ENCODE results near the gene MTMR2.

Gene MTMR2

DNA sequence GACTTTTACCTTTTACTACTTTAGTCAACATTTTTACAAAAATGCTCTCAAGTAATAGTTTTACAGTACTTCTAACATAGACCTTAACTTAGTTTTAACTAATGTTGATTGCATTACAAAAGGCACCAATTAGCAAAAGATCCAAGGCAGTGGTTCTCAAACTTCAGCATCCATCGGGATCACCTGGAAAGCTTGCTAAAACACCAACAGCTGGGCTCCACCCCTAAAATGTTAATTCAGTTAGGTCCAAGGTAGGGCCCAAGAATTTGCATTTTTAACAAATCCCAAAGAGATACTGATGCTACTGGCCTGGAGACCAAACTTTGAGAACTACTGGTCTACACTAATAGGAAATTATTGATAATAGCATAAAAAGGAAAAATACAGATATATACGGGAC lies 5.9 kb downstream of the MTMR2 start:
- no peak for DNase-seq (ENCODE audit: low read depth)

DNA sequence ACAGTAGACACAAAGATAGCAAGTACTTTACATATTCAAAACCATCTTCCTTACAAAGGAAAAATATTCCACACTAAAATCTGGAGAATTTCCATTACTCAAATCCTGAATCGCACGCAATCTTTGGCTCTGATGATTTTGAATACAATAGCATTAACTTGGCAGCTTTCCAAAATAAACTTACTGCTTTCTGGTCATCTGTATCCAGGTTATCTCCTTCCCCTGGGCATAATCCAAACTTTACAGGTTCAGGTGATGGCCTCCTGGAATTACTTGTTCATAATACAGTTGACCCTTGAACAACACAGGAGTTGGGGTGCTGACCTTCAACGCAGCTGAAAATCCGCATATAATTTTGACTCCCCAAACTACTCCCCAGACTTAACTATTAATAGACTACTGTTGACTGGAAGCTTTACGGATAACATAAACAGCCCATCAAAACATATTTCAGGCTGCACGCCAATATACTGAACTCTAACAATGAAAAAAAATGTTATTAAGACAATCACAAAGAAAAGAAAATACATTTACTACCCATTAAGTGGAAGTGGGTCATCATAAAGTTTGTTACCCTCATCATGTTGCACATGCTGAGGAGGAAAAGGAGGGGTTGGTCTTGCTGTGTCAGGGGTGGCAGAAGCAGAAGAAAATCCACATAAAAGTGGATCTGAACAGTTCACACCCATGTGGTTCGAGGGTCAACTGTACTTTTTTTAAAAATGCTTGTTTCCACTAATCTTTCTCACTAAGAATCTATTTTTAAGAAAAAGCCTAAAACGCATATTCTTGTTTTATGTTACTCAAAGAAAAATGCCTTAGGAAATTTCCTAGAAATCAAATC lies 6.5 kb downstream of the MTMR2 start:
- DNase-seq (ENCODE audit: low read depth) = no peak

DNA sequence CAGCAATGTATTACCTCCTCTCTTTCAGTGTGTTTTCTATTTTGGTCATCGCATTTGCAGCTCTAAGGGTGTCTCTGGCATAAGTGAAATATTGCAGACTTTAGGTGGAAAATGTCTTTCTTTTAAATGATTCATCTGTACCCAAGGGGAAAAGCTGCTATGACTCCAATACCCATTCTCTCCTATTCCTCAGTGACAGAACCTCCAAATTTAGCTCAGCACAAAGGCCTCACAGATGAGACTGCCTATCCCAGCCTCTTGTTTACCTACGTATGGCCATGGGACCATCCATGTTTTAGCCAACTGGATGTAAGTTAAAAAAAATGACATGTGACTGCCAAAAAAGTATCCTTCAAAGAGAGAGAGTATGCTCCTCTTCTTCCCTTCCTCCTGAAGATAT lies 7.9 kb downstream of the MTMR2 start:
- no peak for DNase-seq (ENCODE audit: low read depth)

GRCh38 chr11:95915051-95915450 lies 8.9 kb downstream of the MTMR2 start:
- DNase-seq (ENCODE audit: low read depth) = no peak

- no peak for DNase-seq (ENCODE audit: low read depth)
Observed at GRCh38 chr11:95913830-95914615, 9.9 kb downstream of the MTMR2 start.

GRCh38 chr11:95912902-95913560 lies 10.9 kb downstream of the MTMR2 start:
- DNase-seq (ENCODE audit: low read depth) = no peak

DNA sequence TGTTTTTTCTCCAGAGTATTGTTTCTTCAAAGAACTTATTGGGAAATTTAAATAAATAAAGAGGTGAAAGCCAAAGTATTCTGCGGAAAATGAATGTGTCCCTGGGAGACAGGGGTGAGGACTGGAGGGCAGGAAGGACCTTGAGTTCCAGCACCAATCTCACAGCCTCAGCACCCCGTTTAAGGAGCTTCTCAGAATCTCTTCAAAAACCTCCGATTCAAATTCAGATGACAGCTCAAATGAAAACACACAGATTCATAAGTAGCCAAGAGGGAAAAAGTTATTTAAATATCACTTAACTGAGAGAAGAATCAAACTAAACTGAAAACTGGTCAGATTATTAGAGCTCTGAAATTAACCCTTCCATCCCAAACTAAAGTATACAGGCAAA lies 12.5 kb downstream of the MTMR2 start:
- no peak for DNase-seq (ENCODE audit: low read depth)

DNA sequence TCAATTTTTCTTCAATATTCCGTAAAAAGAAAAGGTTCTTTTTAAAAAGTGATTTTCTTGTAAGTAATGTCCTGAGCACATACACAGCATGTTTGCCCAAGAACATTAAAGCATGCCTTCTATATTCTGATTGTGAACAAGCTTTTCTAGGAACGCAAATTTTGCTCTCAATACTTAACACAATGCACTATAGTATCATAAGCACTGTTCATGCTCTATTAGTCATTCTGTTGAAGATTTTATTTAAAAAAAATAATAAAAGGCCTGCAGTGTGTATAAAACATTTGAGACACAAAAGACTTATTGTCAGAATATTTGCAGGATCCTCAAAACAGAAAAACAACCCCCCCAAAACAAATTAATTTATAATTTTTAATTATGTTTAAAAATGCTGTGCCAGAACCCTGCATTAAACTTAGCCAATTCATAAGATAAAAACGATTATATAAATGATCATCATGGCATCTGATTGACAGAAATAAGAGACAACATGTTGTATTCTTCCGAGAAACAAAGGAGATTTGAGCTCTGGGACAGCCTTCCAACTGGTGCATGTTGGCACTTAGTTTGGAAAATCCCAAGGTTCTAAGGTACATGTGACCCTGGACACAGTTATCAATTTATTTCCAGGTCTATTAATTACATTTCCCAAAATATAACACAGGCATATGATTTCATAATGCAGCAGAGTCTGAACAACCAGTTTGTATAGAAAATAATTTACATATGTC lies 13.1 kb downstream of the MTMR2 start:
- DNase-seq (ENCODE audit: low read depth) = no peak

DNA sequence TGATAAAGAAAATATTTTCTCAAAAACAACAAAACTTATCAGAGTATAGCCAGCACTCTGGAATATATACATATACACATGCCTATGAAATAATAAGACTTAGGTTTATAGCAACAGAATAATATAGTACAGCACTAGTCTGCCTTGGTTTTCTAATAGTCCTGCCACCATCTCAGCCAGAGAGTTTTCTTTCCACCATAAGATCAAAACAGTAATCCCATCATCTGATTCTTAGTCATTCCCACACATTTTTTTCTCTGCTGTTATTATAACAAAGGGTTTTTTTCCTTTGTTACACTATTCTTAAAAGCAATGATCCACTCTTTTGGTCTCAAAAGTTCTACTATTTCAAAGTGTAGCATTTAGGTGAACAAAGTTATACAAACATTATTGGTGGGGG lies 15.1 kb downstream of the MTMR2 start:
- no peak for DNase-seq (ENCODE audit: low read depth)

DNA sequence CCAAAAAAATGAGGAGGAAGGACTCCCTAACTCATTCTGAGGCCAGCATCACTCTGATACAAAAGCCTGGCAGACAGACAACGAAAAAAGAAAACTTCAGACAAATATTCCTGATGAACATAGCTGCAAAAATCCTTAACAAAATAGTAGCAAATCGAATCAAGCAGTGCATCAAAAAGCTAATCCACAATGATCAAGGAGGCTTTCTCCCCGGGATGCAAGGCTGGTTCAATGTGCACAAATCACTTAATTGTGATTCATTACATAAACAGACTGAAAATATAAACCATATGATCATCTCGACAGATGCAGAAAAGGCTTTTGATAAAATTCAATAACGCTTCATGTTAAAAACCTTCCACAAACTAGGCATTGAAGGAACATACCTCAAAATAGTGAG lies 16.4 kb downstream of the MTMR2 start:
- no peak for DNase-seq (ENCODE audit: low read depth)

- no peak for DNase-seq (ENCODE audit: low read depth)
Observed at GRCh38 chr11:95904009-95904650, 19.8 kb downstream of the MTMR2 start.

DNA sequence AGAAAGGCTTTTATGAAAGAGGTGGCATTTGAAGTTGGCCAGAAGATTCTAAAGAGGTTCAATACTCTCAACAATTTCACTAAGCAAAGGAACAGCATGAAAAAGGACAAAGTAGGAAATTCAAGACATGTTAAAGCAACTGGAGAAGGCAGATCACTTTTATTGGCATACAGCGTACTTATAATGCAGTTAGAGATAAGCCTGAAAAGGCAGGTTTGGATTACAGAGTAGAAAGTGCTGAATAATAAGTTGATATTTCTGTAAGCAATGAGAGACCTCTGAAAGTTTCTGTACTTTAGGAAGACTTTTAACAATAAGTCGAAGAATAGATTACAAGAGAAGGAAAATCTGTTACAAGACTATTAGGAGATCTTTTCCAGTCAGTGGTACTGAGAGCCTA lies 25.1 kb downstream of the MTMR2 start:
- no peak for DNase-seq (ENCODE audit: low read depth)

DNA sequence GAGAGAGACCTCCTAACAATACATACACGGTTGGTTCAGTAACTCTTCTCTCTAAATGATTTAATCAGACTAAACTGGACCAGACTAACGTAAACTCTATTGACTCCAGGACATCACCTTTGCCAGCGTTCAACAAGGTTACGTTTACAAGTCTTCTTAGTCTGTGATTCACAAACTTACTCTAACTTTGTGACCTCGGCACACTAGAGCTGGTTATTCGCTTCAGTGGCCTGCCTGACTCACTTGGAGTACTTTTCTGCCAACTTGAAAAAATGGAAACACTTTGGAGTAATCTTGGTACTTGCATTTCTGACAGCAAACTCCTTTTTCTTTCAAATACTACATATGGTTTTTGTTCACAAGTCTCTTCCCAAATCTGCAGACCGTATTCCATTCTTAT lies 26.2 kb downstream of the MTMR2 start:
- no peak for DNase-seq (ENCODE audit: low read depth)

DNA sequence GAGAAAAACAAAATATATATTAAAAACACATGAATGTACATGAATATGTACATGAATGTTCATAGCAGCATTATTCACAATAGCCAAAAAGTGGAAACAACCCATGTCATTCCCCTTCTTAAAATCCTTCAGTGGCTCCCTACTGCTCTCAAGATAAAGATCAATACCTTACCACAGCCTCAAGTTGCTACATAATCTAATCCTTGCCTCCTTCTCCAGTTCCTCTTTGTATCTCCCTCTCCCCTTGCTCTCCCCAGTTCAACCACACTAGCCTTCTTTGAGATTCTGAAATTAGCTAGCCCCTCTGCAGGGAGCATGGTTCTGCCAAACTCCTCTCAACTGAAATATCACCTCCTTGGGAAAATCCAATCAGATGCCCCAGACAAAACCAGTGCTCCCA lies 28.1 kb downstream of the MTMR2 start:
- no peak for DNase-seq (ENCODE audit: low read depth)

- DNase-seq (ENCODE audit: low read depth) = no peak
Observed at GRCh38 chr11:95892892-95893570, 30.9 kb downstream of the MTMR2 start.

GRCh38 chr11:95892492-95892891 lies 31.4 kb downstream of the MTMR2 start:
- no peak for DNase-seq (ENCODE audit: low read depth)

DNA sequence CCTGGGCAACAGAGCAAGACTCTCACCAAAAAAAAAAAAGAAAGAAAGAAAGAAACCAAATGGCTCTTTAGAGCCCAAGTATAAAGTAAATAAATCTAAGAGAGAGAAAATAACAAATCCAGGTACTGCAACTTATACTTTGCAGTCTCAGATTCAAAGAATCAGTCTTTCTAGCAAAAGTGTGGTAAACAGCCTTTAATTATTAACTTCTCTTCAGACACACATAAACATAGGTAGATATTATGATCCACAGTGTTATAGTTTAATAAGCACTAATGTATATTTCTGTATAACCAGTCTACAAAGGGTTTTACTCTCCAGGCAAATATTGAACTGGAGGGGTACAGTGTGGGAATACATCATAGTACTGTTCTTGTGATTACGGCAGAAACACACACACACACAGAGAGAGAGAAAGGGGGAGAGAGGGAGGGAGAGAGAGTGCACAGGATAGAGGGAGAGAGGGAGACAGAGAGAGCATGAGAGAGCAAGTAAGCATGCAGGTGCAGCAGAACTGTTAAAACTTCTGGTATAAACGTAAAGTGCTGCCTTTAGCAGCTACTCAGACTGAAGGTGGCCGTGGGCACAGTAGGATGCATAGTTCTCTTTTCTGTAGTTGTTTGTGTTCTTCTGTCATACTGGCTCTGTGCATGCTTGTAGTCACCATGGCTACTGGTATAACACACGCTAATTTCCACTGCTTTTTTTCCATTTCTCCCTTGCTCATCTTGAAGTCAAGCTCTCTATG lies 32.3 kb downstream of the MTMR2 start:
- no peak for DNase-seq (ENCODE audit: low read depth)

DNA sequence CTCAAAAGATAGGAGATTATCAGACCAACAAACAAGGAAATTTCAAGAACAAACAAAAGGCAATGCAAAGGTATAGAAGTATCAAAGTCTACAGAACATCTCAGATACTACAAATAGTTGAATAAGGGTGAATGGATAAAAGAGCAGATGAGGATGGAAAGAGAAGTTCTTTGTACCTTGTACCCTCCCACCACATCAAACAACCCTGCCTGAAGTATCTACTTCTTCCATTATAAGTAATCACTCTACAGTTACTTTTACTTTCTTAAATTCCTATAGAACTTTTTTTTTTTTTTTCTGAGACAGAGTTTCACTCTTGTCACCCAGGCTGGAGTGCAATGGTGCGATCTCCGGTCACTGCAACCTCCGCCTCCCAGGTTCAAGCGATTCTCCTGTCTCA lies 35.1 kb downstream of the MTMR2 start:
- DNase-seq (ENCODE audit: low read depth) = no peak

DNA sequence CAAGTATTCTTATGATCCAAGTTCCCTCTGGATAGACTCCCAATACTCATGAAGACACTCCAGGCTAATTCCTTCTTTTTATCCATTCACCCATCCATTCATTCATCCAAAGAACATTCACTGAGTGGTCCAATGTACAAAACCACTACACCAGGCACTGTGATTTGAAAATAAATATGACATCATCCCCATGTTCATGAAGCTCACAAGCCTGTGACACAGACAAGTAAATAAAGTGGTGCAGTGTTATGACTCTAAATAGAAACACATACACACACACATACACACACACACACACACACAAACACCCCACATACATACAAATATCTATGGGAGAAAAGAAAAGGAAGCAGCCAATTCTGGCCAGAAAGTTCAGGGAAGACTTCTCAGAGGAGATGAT lies 35.5 kb downstream of the MTMR2 start:
- DNase-seq (ENCODE audit: low read depth) = no peak

DNA sequence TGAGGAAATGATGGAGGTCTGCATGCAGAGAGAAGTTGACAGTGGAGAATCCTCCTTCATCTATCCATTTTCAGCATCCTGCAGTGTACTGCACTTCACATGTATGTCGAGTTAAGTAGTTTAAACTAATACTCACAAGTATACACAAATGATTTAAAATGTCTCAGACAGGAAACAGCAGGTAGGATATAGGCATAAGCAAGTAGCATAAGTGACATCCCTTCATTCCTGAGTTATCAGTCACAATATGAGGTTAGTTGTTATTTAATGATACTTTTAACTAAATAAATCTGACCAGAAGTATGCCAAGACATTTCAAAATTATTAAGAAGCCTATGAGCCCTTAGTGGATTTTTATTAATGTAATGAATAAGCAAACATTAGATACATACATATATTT lies 37.4 kb downstream of the MTMR2 start:
- DNase-seq (ENCODE audit: low read depth) = no peak

DNA sequence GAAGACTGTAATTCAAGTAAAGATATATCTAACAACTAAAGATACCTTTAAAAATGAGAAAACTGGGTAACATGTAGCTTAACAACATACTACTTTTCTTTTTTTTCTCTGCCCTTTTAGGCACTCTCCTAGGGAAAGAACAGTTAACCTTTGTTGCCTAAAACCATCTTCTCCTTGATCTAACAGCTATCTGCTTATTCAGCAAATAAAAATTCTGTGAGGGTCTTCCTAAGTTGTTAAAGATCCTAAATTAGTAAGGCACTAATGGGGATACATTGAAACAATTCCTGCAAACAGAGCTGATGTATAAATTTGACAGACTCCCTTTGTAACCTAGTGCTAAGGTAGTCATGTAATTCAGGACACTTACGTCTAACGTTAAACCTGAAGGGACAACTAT lies 39.1 kb downstream of the MTMR2 start:
- DNase-seq (ENCODE audit: low read depth) = no peak
